Measurements from ENCODE around the gene CTRL.
"Not testable (repeated sequence)": the region's sequence is repeated elsewhere in the genome, so short reads cannot be mapped to it uniquely, and the experiment has no call there.

CTRL gene

DNA sequence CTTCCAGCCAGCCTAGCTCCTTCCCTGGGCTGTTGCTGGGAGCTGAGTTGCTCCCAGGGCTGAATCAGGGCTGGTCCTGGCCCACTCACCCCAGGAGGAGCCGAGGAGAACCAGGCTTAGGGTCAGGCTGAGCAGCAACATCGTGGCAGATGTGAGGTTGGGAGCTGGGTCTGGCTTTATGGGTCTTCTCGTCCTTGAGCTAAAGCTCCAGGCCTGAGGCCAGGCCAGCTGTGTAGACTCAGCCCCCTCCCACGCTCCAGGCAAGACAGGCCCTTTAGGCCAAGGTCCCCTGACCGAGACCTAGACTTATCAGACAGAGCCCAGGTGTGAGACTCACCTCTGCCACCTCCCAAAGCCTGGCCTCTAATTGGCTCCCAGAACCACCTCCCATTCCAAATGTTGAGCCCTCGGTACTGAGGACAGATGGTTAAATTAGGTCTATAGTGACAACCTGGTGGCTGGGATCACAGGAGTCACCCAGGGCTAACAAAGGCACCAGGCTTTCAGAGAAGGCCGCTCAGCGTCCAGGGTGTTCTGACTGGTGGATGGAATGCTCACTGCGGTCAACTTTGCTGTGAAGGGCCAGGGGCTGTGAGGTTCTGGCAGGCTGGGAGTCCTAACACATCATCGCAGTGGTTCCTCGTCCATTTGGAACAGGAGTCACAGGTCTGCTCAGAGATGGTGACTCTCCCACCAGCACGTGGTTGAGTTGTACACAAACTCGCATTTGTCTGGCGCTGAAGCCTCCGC is at the start of gene CTRL:
Gene CTRL (minus strand): TSS at position 151 of the 750 bp plus-strand sequence. CDS start 10 bp downstream, at position 141.
- no peak for DNase-seq

DNA sequence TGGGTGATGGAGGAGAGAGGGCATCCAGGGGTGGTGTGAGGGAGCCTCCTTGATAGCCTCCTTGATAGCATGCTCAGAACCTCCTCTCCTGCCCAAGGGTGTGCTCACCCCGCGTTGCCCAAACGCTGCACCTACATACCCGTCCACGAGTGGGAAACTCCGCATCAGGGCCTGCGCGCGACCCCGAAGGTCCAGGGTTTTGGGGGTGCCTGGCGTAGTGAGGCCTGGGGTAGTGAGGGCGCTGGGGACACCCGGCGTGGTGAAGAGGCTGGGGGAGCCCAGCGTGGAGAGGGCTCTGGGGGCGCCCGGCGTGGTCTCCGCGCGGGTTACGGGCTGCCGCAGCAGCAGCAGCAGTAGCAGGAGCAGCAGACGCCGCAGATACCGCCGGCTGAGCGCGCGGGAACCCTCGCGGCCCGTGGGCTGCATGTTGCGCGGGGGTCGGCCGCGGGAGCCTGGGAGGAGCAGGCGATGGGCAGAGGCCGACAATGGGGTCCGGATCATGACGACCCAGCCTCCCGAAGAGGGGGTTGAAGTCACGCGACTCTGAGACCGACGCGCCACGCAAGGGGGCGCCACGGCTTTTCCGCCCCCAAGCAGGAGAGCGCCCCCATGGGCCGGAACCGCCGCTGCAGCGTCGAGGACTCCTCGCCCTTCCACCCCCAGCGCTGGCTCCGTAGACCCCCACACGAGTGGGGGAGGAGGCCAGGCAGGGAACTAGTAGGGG is 48.5 kb upstream of the CTRL start, which contains the start of gene DPEP3:
Gene DPEP3 (minus strand): TSS at position 545 of the 724 bp plus-strand sequence. CDS start 119 bp downstream, at position 426.
- no peak for DNase-seq

DNA sequence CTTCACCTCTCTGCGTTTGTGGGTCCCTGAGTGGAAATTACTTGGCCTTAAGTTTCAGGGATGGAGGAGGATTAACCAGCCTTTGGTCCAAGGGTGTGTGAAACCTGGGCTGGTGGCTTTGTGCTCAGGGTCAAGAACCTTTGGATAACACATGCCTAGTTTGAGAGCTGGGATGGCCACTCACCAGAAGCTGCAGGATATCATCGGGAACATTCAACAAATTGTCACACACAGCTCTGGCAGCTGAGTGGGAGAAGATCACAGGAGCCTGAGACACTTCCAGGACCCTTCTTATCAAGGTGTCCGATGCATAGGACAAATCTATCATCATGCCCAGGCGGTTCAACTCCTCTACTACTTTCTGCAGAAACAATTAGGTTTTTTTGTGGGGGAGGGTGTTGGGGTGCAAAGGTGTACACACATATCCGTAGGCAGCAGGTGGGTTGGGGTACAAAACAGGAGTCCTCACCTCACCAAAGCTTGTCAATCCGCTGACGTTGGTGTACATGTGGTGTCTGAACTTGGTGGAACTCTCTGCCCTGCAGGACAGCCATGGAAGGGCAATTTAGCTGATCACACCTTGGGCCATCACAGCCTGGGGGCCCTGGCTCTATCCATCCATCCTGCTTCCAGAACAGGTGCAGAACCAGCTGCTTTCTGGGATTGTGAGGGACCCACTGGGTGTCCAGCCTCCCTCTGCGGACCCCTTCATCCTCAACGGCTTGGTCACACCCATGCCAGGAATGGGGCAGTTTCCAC is 46.0 kb upstream of the CTRL start:
- DNase-seq = no peak

DNA sequence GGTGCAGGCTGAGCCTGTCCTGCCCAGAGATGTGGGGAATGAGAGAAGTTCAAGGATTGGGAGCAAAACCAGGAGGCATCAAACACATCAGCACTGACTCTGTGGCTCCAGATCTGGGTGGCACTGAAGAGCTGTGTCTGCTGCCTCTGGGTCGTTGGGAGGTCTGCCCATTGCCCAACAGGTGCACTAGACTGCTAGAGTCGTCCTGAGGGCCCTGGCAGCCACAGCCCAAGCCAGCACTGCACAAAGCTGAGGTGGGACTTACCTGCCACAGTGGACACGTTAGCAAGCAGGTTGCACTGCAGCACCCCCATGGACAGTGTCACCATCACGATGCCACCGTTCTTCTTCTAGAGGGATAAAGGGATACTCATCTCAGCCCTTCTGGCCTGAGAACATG is 45.3 kb upstream of the CTRL start:
- DNase-seq = no peak

DNA sequence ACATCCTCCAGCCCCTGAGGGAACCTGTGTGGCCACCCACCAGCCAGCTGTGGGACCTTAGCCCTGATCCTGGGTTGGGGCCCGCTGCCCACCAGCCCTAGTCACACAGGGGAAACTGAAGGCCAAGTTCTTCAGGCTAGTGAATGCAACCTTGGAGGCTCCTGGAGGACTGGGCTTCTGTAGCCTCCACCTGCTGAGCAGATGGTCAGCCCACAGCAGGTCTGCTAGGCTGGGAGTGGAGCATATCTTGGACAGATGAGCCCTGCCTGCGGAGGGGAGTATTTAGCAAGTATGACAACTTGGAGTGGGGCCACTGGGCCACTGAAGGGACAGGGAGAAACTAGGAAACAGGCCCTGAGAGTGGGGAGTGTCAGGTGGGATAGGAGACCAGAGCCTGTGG is 44.5 kb upstream of the CTRL start:
- DNase-seq = no peak

DNA sequence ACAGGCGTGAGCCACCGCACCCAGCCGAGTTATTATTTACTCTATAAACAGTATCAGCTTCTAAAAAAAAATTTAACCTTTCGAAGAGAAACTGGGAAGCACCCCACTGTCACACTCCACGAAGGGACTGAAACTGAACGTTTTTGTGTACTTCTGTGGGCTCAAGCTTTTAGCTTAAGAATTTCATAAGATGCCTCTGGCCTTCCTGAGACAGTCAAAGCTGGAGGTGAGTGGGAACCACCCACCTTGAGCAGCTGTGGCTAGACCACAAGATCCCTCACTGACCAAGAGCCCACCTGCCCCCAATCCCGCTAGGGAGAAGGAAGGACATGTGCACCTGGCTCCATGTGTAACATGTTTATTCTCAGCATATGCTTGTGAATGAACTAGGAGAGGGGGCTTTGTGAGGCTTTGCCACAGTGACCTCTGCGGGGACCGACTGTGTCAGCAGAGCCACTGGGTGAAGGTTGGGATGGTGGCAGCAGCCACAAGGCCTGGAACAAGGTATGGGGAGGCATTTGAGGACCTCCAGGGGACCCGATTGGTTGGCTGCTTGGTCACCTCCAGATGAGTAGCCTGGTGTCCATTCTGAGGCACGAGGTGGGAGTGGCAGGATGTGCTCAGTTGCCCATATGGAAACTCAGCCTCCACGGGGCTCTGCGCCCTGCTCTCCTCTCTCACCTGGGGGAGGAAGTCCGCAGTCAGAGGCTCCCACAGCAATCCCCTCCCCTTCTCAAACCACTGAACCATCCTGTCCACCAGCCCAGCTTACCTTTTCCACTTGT is 43.9 kb upstream of the CTRL start:
- DNase-seq = no peak

DNA sequence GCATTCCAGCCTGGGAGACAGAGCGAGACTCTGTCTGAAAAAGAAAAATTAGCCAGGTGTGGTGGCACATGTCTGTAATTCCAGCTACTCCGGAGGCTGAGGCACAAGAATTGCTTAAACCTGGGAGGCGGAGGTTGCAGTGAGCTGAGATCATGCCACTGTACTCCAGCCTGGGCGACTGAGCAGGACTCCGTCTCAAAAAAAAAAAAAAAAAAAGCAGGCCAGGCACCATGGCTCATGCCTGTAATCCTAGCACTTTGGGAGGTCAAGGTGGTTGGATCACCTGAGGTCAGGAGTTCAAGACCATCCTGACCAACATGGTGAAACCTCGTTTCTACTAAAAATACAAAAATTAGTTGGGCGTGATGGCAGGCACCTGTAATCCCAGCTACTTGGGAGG is 40.6 kb upstream of the CTRL start:
- DNase-seq = not testable (repeated sequence)

DNA sequence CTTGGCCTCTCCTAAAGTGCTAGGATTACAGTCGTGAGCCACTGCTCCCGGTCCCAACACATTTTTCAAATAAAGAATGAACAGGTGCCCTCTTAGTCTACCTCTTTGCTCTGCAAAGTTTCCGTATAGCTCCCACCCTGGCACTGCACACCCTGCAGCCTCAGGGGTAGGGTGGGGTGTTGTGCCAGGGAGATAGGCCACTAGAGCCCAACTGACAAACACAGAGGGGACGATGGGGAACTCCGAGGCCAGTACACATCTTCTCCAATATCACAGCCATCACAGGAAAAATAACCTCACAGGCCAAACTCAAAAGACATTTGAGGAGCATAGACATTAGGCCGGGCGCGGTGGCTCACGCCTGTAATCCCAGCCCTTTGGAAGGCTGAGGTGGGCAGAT is 39.4 kb upstream of the CTRL start:
- DNase-seq = no peak

DNA sequence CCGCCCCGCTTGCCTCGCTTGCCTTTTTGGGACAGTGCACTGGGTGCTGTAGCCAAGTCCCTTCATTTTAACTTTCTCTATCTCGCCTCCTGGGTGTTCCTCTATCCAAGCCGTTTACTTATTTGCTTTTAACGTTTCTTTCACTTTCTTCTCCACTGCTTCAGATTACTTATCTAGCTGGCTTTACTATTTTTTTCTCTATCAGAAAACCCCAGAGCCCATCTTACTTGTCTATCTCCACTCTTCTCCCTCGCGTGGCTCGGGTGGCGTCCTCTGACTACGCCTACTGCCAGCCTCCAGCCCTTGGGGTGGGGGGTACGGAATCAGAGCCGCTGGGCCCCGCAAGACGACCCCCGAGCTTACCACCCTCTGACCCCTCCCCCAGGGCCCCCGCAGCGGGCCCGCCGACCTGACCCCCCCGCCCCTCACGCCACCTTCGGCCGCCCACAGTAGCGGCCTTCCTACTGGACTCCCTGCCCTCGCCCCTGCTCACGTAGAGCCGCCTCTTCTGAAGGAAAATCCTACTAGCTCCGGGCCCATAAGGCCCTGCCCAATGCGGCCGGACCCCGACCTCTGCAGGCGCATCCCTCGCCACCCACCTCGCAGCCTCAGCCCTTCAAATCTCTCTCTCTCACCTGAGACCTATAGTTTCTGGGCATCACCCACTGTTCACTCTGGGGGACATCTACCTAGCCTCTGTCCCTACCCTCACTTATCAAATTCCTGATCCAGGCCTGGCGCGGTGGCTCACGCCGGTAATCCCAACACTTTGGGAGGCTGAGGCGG is 37.8 kb upstream of the CTRL start:
- DNase-seq = no peak

DNA sequence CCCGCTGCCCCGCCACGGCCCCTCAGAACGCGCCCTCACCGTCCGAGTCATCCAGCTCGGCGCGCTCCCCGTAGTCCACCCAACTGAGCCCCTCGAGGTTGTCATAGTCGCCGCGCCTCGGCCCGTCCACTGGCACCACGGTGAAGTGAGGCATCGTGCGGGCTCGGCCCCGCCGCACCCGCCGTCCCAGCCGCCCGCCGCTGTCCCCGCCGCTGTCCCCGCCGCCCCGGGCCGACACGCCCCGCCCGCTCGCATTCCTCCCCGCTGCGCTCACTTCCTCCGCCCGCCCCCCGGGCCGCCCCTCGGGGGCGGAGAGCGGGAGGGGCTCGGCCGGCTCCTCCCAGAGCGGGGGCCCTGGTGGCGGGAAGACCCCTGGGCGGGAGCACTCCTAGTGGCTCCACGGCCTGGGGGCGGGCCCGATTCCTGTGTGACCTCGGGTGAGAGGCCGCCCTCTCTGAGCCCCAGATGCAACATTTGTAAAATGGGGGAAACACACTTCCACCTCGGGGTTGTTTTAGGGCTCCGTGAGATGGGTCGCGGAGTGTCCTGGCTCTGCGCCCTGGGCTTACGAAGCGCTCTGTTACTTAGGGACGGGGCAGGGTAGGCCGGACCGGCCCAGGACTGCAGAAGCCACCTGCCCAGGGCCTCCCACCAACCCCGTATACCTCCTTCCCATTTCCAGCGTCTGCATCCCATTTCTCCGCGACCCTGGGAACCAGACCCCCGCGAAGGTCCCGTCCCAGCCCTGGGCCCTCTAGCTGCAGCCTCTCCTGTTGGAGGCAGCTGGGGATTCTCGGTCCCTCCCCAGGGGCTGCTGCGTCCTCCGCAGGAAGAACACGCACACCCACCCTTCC is 37.0 kb upstream of the CTRL start, which contains the start of gene SLC12A4:
Gene SLC12A4 (minus strand): TSS at position 238 of the 854 bp plus-strand sequence. CDS start 84 bp downstream, at position 154.
- DNase-seq = peak; percentile 85

DNA sequence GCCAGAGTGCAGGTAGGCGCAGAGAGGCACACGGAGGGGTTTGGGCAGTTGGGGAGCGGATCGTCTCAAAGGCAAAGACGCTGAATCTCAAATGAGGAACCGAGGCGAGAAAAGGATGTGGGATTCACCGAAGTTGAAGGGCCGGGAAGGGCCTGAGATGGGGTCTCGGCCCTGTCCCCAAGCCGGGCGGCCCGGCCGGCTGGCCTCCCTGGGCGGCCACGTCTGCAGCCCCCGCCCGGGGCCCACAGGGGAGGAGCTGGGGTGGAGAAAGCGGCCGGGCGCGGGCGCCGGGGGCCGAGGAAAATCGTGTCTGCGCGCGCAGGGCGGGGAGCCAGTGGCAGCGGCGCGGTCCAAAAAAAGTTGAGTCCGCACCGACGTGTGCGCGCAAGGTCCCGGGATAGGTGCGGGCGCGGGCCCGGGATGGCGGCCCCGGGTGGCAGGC is 36.3 kb upstream of the CTRL start:
- peak; percentile 41 for DNase-seq

DNA sequence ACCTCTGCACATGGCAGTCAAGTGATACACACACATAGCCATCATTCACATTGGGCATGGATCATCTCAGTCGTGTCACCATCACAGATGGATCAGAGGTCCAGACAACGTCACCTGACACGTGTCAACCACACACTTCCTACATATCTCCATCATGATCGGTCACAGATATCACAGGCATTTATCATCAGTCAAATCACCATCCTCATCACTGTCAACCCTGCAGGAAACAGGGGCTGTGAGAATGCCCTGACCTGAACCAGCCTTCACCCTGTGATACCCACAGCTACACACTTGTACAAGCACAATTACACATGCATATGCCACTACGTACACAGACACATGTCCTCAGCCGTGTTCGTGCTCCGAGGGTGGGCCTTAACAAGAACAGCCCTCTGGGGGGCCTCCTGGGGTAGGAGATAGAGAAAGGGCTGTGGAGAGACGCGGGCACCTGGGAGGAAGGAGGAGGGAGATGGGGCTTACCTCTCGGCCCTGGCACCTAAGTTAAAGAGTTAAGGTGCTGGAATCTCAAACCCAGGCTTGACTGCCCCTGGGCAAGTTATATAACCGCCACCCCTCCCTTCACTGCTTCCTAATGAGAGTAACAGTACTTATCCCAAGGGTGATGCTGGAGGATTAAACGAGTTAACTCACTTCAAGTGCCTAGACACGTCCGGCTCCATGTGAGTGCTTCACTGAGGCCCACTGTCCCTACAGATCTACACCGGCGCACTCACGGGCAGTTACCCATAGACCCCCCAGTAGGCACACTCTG is 35.7 kb upstream of the CTRL start:
- peak; percentile 22 for DNase-seq

DNA sequence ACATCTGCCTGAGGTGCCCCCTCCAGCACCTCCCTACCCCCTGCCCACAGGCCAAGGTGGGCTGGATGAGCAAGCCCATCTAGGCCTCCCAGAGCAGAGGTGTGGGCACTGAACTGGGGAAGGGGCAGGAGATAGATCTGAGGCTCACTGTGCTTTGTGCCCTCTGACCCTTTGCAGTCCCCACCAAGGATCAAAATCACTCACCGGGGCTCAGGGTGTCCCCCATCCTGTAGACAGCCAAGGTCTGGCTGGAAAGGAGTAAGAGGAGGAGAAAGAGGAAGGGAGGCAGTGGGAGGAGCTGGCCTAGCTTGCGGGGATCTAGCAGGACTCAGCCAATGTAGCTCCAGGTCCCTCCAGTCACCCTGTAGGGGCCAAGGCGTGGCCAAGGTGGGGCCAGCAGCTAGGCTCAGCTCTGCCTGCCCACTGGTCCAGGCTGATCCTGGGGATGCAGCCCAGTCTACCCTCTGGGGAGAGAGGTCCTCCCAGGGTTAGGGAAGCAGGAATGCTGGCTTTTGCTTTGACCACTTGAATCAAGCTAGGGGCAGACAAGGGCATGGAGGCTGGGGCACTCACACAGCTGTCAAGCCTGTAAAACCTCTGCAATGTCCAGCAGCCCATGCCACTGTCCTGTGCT is 35.0 kb upstream of the CTRL start:
- DNase-seq = peak; percentile 19

DNA sequence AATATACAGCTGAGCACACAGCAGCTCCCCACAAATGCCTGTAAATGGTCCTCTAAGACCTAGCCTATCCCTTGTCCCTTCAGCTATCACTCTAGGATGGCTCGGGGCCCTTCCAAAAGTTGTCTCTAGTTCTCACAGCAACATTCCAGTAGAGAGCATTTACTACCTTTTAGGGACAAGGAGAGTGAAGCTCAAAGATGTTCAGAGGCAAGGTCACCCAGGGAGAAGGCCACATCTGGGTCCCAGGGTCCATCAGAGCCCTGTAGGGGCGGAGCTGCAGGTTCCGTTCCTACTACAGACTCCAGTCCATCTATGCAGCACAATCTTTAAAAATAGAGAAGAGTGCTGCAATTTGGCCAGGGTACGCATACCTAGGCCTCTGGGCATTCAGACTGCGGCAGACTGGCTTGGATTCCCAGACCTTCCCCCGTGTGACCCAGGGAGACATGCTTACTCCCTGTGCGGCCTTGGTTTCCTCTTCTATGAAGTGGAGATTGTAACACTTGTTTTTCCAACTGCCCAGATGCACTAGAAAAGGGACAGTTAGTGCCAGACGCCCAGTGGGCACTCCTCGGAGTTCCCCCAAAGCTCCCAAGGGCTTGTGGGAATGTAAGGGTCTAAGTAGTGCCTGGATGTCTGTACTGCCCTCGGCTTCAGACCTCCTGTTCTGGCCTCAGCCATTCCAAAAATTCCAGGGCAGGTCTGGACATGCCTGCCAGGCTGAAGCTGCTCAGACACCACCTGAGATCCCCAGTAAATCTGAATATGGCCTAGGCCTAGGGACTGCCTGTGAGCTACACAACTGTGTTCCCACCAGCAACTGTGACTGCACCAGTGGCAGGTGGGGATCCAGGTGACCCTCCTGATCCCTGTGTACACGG is 34.2 kb upstream of the CTRL start:
- no peak for DNase-seq

DNA sequence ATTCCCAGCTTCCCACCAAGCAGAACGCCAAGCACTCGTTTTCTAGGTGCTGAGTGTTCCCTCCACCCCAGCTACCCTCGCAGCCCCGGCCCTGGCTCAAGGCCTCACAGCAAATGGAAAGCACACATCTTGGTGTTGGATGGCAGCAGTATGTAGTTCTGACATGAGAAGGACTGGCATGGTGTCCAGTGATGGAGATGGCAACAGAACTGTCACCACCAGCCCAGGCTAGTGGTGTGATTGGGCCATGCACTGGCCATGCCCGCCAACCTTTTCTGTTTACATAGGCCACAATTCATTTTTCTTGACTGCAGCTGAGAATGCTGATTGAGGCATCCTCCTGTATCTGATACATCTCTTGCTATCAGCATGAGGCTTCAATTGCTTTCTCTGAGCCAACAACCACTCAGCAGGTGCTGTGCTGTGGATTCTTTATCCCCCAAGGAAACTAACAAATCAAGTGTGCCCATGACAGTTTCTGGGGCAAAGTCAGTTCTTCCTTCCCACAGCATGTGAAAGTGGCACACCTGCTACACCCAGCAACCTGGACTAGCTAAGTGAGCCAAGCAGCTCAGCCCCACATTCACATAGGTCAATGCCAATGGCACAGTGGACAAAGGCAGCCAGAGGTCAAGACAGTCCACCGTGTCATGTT is 32.9 kb upstream of the CTRL start:
- DNase-seq = no peak

DNA sequence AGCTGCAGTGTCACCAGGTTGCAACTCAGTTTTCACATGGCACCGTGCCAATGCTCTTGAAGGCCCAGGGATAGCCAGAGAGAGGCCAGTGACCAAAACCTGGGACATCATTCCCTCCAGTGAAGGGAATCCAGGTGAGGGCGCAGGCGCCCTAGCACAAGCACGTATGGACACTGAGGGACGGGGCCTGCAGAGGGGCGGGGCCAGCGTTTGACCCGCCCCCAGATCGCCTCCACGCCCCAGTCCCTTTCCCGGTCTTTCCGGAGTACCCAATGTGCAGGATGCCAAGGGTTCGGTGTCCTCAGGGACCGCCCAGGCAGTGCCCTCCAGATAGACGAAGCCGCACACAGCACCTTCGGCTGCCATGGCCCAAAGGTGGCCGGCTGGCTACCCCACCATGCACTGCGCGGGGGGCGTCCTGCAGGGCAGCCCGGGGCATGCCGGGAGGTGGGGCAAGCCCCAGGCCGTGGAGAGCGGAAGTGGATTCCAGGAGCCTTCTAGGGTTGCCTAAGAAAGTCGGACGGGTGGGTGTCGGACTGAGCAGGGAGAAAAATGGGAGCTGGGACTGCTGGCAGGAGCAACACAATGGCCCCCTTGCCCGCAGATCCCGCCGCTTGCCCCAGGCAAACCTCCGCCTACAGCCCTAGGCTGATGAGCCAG is 32.1 kb upstream of the CTRL start:
- DNase-seq = no peak

DNA sequence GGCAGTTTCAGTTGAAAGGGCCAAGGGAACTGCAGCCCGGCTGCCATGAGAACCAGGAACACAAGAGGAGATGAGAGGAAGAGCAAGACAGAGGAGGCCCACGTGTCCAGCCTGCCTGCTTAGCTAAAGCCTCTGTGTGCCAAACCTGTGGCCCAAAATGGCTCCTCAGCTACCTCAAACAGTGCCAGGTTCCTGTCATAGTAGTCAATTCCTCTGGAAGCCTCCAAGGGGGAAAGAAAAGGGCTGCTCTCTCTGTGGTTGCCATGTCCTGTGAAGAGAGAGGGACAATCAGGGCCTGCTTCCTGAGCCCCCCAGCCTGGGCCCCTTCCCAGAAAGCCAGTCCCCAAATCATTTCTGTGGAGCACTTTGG is 31.6 kb upstream of the CTRL start:
- no peak for DNase-seq

Measured in fibroblast of upper back skin (primary cell).